Measurements from ENCODE around the gene GLIS1.
A peak's percentile ranks its signal among the peaks of the same experiment; 100 is the strongest.
"Not testable (repeated sequence)": the region's sequence is repeated elsewhere in the genome, so short reads cannot be mapped to it uniquely, and the experiment has no call there.

The GLIS1 gene

GRCh38 chr1:53647915-53648314 is 91.0 kb downstream of the GLIS1 start:
- DNase-seq: not testable (repeated sequence)

- no peak for DNase-seq
Measured at GRCh38 chr1:53646732-53647131, 92.2 kb downstream of the GLIS1 start.

- DNase-seq: no peak
Measured at GRCh38 chr1:53645690-53646078, 93.3 kb downstream of the GLIS1 start.

- no peak for DNase-seq
Measured at GRCh38 chr1:53644909-53645689, 93.9 kb downstream of the GLIS1 start.

- DNase-seq: no peak
Measured at GRCh38 chr1:53644496-53644895, 94.5 kb downstream of the GLIS1 start.

GRCh38 chr1:53643881-53644390 is 95.0 kb downstream of the GLIS1 start:
- no peak for DNase-seq

- no peak for DNase-seq
Measured at GRCh38 chr1:53643041-53643880, 95.7 kb downstream of the GLIS1 start.

GRCh38 chr1:53642607-53643006 is 96.4 kb downstream of the GLIS1 start:
- no peak for DNase-seq

- no peak for DNase-seq
Measured at GRCh38 chr1:53642215-53642555, 96.8 kb downstream of the GLIS1 start.

GRCh38 chr1:53641481-53642214 is 97.3 kb downstream of the GLIS1 start:
- no peak for DNase-seq

- no peak for DNase-seq
Measured at GRCh38 chr1:53640701-53641075, 98.3 kb downstream of the GLIS1 start.

GRCh38 chr1:53639996-53640700 is 98.8 kb downstream of the GLIS1 start:
- no peak for DNase-seq

GRCh38 chr1:53639251-53639763 is 99.7 kb downstream of the GLIS1 start:
- DNase-seq: no peak

GRCh38 chr1:53638360-53639035 is 100.5 kb downstream of the GLIS1 start:
- DNase-seq: no peak

GRCh38 chr1:53637511-53638359 is 101.2 kb downstream of the GLIS1 start:
- DNase-seq: no peak

- DNase-seq: no peak
Measured at GRCh38 chr1:53636621-53637171, 102.3 kb downstream of the GLIS1 start.

- DNase-seq: peak; percentile 2
Measured at GRCh38 chr1:53634571-53634979, 104.4 kb downstream of the GLIS1 start.

- no peak for DNase-seq
Measured at GRCh38 chr1:53633073-53633704, 105.8 kb downstream of the GLIS1 start.

- no peak for DNase-seq
Measured at GRCh38 chr1:53631622-53632310, 107.2 kb downstream of the GLIS1 start.

Measured in activated CD4-positive, alpha-beta T cell treated with anti-CD3 and anti-CD28 coated beads for 1 hour (primary cell).